ENCODE data around the gene GSX1.
"Not testable (repeated sequence)": the region's sequence is repeated elsewhere in the genome, so short reads cannot be mapped to it uniquely, and the experiment has no call there.

Gene GSX1

GRCh38 chr13:27792393-27793218 lies at the start of gene GSX1:
Gene GSX1 (plus strand): TSS chr13:27792483. CDS start chr13:27792691, 208 bp downstream.
- peak; percentile 39 for DNase-seq

GRCh38 chr13:27744801-27745200 lies 47.5 kb upstream of the GSX1 start:
- no peak for DNase-seq

- DNase-seq: no peak
Measured at GRCh38 chr13:27745301-27745700, 47.0 kb upstream of the GSX1 start.

GRCh38 chr13:27748143-27748542 lies 44.1 kb upstream of the GSX1 start:
- not testable (repeated sequence) for DNase-seq

- DNase-seq: no peak
Measured at GRCh38 chr13:27751953-27752532, 40.2 kb upstream of the GSX1 start.

- no peak for DNase-seq
Measured at GRCh38 chr13:27765650-27766049, 26.6 kb upstream of the GSX1 start.

GRCh38 chr13:27770809-27771208 lies 21.5 kb upstream of the GSX1 start:
- DNase-seq: no peak

- no peak for DNase-seq
Measured at GRCh38 chr13:27772651-27773425, 19.4 kb upstream of the GSX1 start.

- DNase-seq: no peak
Measured at GRCh38 chr13:27774169-27774568, 18.1 kb upstream of the GSX1 start.

- DNase-seq: no peak
Measured at GRCh38 chr13:27774651-27775050, 17.6 kb upstream of the GSX1 start.

GRCh38 chr13:27775943-27776342 lies 16.3 kb upstream of the GSX1 start:
- DNase-seq: no peak

GRCh38 chr13:27782151-27782550 lies 10.1 kb upstream of the GSX1 start:
- DNase-seq: no peak

GRCh38 chr13:27783111-27783510 lies 9.2 kb upstream of the GSX1 start:
- DNase-seq: no peak

- no peak for DNase-seq
Measured at GRCh38 chr13:27788271-27788670, 4.0 kb upstream of the GSX1 start.

- no peak for DNase-seq
Measured at GRCh38 chr13:27789153-27789494, 3.2 kb upstream of the GSX1 start.

- DNase-seq: peak; percentile 7
Measured at GRCh38 chr13:27789495-27790303, 2.6 kb upstream of the GSX1 start.

GRCh38 chr13:27790523-27790922 lies 1.8 kb upstream of the GSX1 start:
- no peak for DNase-seq

GRCh38 chr13:27791146-27791900 lies 960 bp upstream of the GSX1 start:
- DNase-seq: no peak

- no peak for DNase-seq
Measured at GRCh38 chr13:27791901-27792392, 336 bp upstream of the GSX1 start.

GRCh38 chr13:27793507-27794367 lies 1.5 kb downstream of the GSX1 start:
- DNase-seq: no peak

GRCh38 chr13:27794368-27794691 lies 2.0 kb downstream of the GSX1 start:
- no peak for DNase-seq

All from activated naive CD4-positive, alpha-beta T cell treated with Interleukin-2 at 50 U/mL for 16 hours (primary cell).